Measurements from ENCODE around the gene PRPF38B.

Gene PRPF38B

DNA sequence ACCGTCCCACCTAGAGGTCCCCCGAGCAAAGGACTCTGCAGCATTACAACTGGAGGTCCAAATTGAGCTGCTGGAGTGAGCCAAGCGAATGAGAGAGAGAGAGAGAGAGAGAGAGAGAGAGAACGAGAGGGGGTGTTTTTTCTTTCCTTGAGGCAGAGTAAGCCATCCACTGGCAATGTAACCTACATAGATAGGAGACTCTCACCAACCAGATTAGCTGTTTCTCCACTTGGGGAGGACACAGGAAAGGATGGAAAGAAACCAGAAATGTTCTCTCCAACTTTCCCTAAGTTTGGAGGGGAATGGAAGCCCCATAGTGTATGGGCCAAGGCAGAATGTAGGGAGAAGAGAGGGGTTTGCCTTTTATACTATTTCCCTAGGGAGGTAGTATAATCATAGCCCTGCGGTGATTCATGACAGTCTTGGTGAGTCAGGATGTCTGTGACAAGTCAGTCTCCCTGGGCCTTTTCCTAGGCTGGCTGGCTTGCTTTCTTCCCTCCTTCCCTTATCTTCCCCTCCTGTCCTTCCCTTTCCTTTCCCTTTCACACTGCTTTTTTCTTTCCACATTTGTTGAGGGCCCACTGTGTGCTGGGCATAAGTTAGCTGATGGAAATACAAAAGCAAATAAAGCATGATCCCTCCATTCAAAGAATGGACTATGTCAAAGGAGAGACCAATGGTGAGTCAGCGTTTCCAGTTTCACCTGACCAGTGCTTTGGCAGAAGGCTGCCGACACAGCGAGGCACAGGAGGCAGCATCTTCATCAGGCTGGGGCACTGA is 27.7 kb downstream of the PRPF38B start:
- DNase-seq: no peak

DNA sequence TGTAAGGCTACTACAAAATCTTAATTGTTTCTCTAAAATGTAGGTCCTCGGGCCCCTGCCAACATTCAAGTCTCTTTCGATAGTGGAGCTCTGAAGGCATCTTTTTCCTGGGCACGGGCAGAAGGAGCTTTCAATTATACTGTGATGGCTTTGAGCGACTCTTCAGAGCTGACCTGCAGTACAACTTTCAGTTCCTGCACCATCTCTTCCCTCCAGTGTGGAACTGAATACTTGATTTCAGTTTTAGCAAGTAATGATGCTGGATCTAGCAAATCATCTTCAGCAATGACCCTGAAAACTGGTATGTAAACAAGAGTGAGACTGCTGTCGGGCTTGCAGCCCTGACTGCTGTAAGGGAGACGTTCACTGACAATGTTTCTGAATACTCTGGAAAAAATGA is 30.2 kb downstream of the PRPF38B start:
- no peak for DNase-seq

- no peak for DNase-seq
Observed at GRCh38 chr1:108725906-108726305, 33.8 kb downstream of the PRPF38B start.

GRCh38 chr1:108728327-108728923 is 36.3 kb downstream of the PRPF38B start:
- no peak for DNase-seq

GRCh38 chr1:108729481-108729880 is 37.4 kb downstream of the PRPF38B start:
- no peak for DNase-seq

- DNase-seq: no peak
Observed at GRCh38 chr1:108732398-108732797, 40.3 kb downstream of the PRPF38B start.

DNA sequence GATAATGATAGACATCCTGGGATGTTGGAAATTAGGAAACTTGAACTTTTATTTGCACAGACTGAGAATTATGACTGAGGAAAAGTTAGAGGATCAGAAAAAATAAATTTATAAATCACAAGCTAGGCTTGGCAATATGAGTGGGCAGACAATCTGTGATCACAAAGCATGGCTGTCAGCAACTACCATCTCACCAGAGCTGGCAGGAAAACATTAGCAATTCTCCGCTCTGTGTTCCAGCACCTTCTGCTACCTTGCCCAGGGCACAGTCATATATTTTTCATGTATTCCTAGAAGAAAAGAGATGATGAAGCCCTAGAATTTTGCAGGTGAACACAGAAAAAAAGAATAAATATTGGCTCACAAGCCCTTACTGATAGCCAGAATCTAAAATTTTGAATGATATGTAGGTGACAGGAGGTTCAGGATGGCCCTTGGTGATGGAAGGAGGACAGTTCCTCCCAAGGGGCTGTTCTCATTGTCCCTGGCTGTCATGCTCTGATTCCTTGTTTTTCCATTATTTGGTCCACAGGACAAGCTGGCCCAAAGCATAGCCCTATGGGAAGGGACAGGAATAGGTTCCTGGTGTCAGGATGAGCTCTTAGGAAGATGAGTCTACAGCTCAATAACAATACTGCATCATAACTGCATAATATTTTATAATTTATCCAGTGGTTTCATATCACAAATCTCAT is 42.2 kb downstream of the PRPF38B start:
- no peak for DNase-seq

- no peak for DNase-seq
Observed at GRCh38 chr1:108742253-108742652, 50.1 kb downstream of the PRPF38B start.

DNA sequence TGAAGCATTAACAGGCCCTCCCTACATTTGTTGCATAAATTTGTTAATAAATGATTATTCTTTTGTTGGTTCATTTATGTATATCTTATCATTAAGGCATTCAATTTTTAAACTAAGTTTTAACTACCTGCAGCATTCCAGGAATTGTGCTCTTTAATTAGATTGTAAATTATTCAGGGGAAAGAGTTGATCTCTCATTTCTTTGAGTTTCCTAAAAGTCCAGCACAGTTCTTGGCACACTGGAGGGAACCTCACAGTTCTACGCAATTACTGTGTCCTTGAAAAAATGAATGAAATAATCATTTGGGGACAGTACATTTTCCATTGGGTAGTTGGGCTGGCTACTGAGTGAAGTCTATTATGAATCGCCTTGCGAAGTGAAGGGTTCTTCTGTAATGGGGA is 53.9 kb downstream of the PRPF38B start:
- no peak for DNase-seq

DNA sequence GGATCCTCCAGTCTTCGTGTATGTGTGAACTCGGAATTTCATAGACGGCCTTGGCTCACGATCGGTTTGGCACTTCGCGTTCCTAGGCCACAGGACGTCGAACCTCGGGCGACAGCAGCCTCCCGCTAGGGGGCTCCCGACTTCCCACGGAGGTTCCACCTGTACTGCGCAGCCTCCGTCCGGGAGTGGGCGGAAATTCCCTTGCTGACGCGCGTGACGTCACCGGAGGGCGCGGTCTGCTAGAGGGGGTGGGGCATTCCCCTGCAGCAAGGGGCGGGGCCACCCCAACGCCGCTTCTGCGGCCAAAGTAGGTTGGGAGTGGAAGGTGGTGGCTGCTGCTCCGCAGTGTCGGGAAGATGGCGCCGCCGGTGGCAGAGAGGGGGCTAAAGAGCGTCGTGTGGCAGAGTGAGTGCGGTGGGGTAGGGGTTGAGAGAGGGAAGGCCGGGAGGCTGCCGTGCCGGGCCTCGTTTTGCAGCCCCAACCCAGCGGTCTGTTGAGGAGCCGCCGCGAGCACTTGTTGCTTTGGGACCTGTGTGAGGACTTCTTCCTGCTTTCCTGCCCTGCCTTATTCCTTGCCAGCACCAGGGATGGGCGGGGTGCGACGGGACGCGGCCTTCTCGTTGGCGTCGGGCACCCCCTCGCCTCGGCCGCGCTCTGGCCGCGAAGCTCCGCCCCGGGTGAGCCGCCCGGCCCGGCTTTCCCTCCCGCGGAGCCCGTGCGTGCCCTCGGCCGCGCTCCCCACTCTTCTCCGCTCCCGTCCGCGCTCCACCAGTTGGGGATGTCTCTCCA is 54.5 kb downstream of the PRPF38B start, which contains the start of gene STXBP3:
Gene STXBP3 (plus strand): TSS at position 293 of the 789 bp plus-strand sequence. CDS start 64 bp downstream, at position 357.
- DNase-seq: peak; percentile 100

DNA sequence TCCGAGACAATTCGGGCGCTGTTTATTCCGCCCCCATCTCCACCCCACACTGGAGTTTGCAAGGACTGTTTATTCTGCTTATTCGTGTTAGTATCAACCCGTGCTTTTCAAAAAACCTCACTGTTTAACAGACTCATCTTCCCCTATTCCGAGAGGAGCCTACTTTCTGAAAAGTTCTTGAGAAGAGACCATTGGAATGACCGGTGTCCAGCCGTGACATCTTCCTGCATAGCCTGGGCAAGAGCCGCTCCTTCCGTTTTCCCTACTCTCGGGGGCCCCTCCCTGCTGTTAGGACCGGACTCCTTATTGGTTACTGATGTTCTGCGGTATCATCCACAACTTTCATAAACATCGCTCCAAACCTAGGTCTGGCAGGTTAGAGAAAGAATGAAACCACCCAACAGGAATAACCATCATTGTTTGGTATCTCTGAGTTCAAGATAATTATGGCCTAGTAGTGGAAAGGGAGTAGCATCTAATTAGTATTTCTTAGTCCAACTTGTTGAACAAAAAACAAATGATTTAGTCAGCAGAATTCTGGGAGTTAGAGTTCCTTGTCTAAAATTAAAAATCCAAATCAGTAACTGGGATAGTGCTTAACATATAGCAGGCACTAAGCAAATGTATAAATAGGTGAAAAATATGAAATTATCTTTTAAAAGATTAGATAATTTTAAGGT is 55.2 kb downstream of the PRPF38B start:
- DNase-seq: no peak

DNA sequence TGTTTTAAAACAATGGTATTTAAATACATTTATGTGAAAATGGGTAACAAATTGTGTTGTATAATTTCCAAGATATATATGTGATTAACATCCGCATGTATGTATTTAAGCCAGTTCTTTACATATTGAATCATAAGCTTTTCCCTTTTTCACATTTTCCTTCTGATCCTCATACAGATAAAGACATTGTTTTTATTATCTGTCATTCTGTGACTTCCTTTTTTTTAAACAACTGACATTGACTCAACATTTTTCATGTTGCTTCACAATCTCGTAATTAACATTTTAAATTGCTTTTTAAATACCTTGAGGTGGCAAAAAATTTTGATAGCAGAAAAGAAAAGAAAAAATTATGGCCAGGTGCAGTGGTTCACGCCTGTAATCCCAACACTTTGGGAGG is 55.8 kb downstream of the PRPF38B start:
- no peak for DNase-seq

- DNase-seq: no peak
Observed at GRCh38 chr1:108749081-108749480, 57.0 kb downstream of the PRPF38B start.

GRCh38 chr1:108750476-108751181 is 58.5 kb downstream of the PRPF38B start:
- DNase-seq: no peak

Data from activated T-cell treated with anti-CD3 and anti-CD28 coated beads, Interleukin-2, amount 50 U/mL, for 1 hour (primary cell).